Activated CD8-positive, alpha-beta memory T cell treated with anti-CD3 and anti-CD28 coated beads, Interleukin-2, amount 10 ng/mL, durations not matched to agents 7 days and 5 days (primary cell): ENCODE data around the gene PRDM10. TPM values are rescaled to one million over a fixed set of nuclear protein-coding genes. Genes with fewer than 3 reads are reported as not detected.
"Not testable (repeated sequence)": the region's sequence is repeated elsewhere in the genome, so short reads cannot be mapped to it uniquely, and the experiment has no call there.

Experiments used
- ATAC-seq: fragments of 150-1000 bp; cut with Tn5 transposase; one replicate; pipeline ENCODE4 v1.10.0; 2021; ENCODE audit warnings: moderate library complexity
- CTCF ChIA-PET: fragments of 350-600 bp; sonication (Branson Sonifier 250); formaldehyde crosslinking; loops from one replicate; lab custom pipeline; 2021; ENCODE audit warnings: antibody characterized with exemption; lab: Charles Lee
- DNase-seq: peaks from one replicate; pipeline ENCODE4 v3.0.0-alpha.2; 2020
- H3K27ac Mint-ChIP-seq: one replicate; pipeline ENCODE4 v1.8.0; 2021; ENCODE audit warnings: mild to moderate bottlenecking, mixed read lengths
- H3K27me3 Mint-ChIP-seq: one replicate; pipeline ENCODE4 v1.8.0; 2021; ENCODE audit warnings: mixed read lengths
- H3K36me3 Mint-ChIP-seq: one replicate; pipeline ENCODE4 v1.8.0; 2021; ENCODE audit warnings: mild to moderate bottlenecking, mixed read lengths
- H3K4me1 Mint-ChIP-seq: one replicate; pipeline ENCODE4 v1.8.0; 2021; ENCODE audit warnings: mixed read lengths
- H3K4me3 Mint-ChIP-seq: one replicate; pipeline ENCODE4 v1.8.0; 2021; ENCODE audit warnings: mild to moderate bottlenecking, moderate library complexity, mixed read lengths
- H3K9me3 Mint-ChIP-seq: one replicate; pipeline ENCODE4 v1.8.0; 2022; ENCODE audit warnings: low read depth, mixed read lengths
- total RNA-seq, 2 experiments: library from RNA; stranded (reverse); gene quantifications; one replicate each; pipeline ENCODE4 v1.2.3, GENCODE V29; 2021

The PRDM10 gene
- total RNA-seq, 2 experiments from 2014 or later, result 15.7 to 19.2 TPM

- ATAC-seq (no peak), DNase-seq (no peak)
- Mint-ChIP-seq H3K4me1 (peaks cover 16% of the 10 kb centered on the region), H3K9me3 (no peaks in the 10 kb centered on the region), H3K36me3 (peaks cover 2% of the 10 kb centered on the region), H3K27me3 (no peaks in the 10 kb centered on the region), H3K4me3 (no peak overlapping the region), H3K27ac (no peak overlapping the region)
- CTCF ChIA-PET, result no interaction called here
Observed at GRCh38 chr11:129965248-129965647, 37.4 kb downstream of the PRDM10 start.

DNA sequence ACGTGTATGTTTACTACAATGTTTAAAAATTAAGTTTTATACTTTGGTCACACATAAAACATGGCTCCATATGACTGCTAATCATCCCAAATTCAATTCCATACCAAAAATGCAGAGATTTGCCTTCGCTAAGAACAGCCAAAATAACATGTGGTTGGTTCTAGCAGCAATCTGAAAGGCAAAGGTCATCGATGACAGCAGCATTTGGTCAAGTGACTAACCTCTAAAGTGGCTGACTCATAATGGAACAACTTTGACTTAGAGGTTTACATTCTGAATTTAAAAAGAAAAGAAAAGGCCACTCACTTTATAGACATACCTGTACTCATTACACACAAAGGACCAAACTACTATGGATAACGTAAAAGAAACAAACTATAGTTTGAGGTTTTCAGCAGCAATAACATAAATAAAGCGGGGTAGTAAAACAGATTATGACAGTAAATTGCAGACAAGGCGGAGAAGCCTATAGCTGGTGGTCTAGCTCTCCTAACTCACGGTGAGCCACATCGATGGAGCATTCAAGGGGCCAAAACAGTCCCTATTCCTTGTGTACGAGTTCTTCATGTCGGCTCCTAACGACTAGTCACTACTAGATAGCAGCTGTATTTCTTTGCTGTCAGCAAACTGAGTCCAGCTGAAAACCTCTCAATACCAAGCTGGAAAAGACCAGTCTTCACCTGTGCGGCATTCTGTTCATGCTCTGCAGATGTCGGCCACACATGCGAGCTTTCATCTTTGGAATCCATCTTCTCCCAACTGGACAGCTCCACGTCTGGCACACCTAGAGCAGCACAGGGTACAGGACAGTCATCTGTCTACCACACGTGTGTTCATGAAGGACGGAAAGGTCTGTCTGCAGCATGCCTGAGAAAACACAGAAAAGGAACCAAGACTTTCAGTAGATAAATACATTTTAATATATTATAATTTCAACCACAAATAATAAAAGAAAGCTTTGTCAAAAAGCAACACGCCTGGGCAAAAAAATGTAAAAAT is 42.1 kb downstream of the PRDM10 start:
- ATAC-seq (peak; percentile 80), DNase-seq (peak; percentile 55)
- CTCF ChIA-PET, result interaction anchor here (0.8 kb wide), 1 partner anchor 43 kb away, joined by 3 read pairs; no protein-coding TSS in a partner anchor
- Mint-ChIP-seq H3K27ac (no peak overlapping the region), H3K36me3 (peaks cover 17% of the 10 kb centered on the region), H3K27me3 (no peaks in the 10 kb centered on the region), H3K9me3 (no peaks in the 10 kb centered on the region), H3K4me1 (peaks cover 13% of the 10 kb centered on the region), H3K4me3 (no peak overlapping the region)

DNA sequence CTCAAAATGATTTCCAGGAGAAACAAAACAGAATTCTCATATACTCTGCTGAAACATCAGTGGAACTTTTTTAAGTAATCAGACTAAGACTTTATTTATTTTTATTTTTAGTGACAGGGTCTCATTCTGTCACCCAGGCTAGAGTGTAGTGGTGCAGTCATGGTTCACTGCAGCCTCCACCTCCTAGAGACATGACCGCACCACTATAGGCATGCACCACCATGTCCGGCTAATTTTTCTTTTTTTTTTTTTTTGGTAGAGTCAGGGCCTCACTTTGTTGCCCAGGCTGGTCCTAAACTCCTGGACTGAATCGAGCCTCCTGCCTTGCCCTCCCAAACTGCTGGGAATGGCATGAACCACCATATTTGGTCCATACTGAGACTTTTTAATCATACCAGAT is 42.9 kb downstream of the PRDM10 start:
- Mint-ChIP-seq H3K9me3 (no peaks in the 10 kb centered on the region), H3K4me3 (no peak overlapping the region), H3K4me1 (peaks cover 13% of the 10 kb centered on the region), H3K27ac (no peak overlapping the region), H3K27me3 (no peaks in the 10 kb centered on the region), H3K36me3 (peaks cover 19% of the 10 kb centered on the region)
- ATAC-seq, result no peak
- DNase-seq, result no peak
- CTCF ChIA-PET, result no interaction called here

GRCh38 chr11:129955282-129955681 is 47.4 kb downstream of the PRDM10 start:
- peaks cover 17% of the 10 kb centered on the region for H3K36me3 Mint-ChIP-seq
- H3K27me3 Mint-ChIP-seq, result no peaks in the 10 kb centered on the region
- CTCF ChIA-PET, result interaction anchor here (1.0 to 2.5 kb wide), 2 partner anchors 14 to 176 kb away, joined by 3 to 5 read pairs; no protein-coding TSS in a partner anchor
- no peak for DNase-seq
- ATAC-seq, result no peak
- H3K4me3 Mint-ChIP-seq, result no peak overlapping the region
- peaks cover 5% of the 10 kb centered on the region for H3K4me1 Mint-ChIP-seq
- H3K27ac Mint-ChIP-seq, result no peak overlapping the region
- H3K9me3 Mint-ChIP-seq, result no peaks in the 10 kb centered on the region

DNA sequence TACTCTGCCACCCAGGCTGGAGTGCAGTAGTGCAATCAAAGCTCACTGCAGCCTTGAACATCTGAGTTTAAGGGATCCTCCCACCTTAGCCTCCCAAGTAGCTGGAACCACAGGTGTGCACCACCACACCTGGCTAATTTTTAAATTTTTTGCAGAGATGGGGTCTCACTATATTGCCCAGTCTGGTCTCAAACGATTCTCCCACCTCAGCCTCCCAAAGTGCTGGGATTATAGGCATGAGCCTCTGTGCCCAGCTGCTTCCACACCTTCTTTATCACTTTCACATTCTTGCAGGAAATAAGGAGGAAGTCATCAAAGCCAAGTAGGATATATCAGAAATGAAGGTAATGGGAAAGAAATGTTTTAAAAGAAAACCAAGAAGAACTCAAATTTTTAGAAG is 47.9 kb downstream of the PRDM10 start:
- ATAC-seq, H3K9me3 Mint-ChIP-seq, H3K4me3 Mint-ChIP-seq, H3K27ac Mint-ChIP-seq, CTCF ChIA-PET, H3K4me1 Mint-ChIP-seq, H3K27me3 Mint-ChIP-seq, DNase-seq: not testable (repeated sequence)
- H3K36me3 Mint-ChIP-seq, result peaks cover 15% of the 10 kb centered on the region

DNA sequence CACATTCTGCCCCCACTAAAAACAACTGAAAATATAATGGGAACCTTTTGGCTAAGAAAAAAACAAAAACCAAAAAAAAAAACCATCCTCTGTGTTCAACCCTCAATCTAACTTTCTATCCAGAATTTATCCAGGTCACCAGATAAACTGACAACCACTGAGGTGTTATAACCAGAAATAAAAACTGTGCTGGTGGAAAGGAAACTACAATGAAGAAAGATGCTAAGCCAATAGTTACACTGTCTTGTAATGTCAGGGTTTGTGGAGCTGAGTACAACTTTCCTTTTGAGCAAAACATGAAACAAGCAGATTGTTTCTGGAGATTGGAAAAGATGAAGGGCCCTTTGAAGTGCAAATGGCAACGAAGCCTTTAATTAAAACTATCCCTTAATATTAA is 50.8 kb downstream of the PRDM10 start:
- CTCF ChIA-PET, result no interaction called here
- no peak overlapping the region for H3K27ac Mint-ChIP-seq
- no peaks in the 10 kb centered on the region for H3K9me3 Mint-ChIP-seq

DNA sequence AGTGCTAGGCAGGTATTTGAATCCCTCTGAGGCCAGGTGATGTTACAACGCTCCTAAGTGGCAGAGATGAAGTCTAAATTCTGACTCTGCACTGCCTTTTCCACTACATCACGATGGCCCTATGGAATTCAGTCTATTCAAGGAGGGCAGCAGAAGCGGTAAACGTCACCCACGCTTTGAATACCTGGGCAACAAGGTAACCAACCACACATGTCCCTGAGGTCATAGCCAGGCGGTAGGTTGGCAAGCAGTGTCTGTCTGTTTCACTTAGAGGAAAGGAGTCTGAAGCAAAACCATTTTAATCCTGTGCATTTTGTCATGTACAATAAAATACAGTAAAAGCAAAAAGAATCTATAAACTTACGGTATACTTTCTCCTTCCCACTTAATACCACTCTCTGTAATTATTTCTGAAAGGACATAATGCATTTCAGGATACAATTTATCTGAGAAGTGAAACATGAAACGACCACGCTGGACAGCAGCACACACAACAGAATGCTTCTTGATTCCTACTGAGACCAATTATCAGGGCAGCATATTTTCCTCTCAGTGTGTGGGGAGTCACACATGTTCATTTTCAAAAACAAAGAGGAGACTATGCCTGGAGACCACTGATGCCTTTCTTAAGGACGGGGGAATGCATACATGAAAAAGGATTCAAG is 51.3 kb downstream of the PRDM10 start:
- Mint-ChIP-seq H3K36me3 (peaks cover 5% of the 10 kb centered on the region), H3K27me3 (no peaks in the 10 kb centered on the region), H3K27ac (no peak overlapping the region), H3K4me3 (no peak overlapping the region), H3K4me1 (peaks cover 6% of the 10 kb centered on the region), H3K9me3 (no peaks in the 10 kb centered on the region)
- CTCF ChIA-PET, result no interaction called here
- no peak for DNase-seq
- no peak for ATAC-seq

More for the DNA sequence above, 50.8 kb downstream of the PRDM10 start:
- Mint-ChIP-seq H3K36me3 (peaks cover 5% of the 10 kb centered on the region), H3K27me3 (no peaks in the 10 kb centered on the region), H3K4me3 (no peak overlapping the region), H3K4me1 (peaks cover 3% of the 10 kb centered on the region)
- ATAC-seq, result no peak
- no peak for DNase-seq

DNA sequence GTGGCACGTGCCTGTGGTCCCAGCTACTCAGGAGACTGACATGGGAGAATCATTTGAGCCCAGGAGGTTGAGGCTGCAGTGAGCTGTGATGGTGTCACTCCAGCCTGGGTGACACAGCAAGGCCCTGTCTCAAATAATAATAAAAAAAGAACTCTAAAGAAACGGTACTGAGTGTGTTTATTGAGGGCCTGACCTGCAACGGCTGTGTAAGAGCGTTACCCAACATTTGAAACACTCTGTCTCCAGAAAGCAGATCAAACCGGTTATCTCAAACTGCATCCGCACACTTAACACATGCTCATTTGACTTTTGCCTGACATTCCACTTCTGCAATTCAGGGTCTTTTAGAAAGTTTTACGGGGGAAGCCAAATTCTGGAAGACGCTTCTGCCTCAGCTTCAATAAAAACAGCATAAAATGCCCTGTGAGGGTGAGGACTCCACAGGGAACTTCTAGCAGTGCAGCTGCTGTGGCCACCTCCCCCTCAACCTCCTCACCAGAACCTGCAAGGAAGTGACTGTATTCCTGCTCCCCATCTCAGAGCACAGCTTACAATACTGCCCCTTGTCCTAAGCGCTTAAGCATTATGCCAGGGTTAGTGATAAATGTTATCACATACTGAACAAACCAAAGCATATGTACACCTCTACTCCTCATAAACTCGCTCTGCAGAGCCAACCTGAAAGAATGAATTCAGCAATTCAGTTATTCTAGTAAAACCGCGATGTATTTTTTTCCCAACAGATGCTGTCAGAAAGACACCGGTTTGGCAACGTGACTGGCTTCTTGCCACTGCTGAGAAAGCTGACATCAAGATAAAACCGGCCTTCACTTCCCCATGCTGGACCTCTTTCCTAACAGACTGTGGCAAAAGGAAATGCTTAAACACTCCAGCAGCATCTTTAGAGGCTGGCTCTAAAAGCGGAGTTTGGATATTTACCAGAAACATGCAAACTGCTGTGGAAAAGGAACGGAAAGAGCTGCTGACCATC is 52.2 kb downstream of the PRDM10 start:
- CTCF ChIA-PET, result no interaction called here
- DNase-seq (no peak), ATAC-seq (no peak)
- no peak overlapping the region for H3K27ac Mint-ChIP-seq
- no peak overlapping the region for H3K4me3 Mint-ChIP-seq
- H3K27me3 Mint-ChIP-seq, result no peaks in the 10 kb centered on the region
- H3K4me1 Mint-ChIP-seq, result peaks cover 10% of the 10 kb centered on the region
- peaks cover 4% of the 10 kb centered on the region for H3K36me3 Mint-ChIP-seq
- no peaks in the 10 kb centered on the region for H3K9me3 Mint-ChIP-seq

DNA sequence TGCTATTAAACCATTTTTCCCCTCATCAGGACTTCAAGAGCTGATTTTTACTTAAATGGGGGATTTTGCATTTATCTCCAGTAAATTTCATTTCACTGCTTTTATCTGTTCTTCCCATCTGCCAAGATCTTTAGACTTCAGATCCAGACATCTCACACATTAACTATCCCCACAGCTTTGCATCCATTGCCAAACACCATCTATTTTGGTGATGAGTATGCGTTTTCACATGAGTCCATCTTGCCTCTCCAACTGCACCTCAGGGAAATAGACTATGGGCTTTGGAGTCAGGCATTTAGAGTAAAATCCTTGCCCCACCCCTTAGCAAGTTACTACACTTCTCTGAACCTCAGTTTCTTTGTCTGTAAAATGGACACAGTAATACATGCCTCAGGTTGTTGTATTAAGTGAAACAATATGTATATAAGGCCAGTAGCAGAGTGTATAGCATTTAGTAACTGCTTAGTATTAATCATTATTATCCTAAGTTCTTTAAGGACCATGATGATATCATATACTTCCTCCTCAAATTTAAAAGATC is 53.6 kb downstream of the PRDM10 start:
- Mint-ChIP-seq H3K9me3 (no peaks in the 10 kb centered on the region), H3K36me3 (peaks cover 3% of the 10 kb centered on the region), H3K27me3 (no peaks in the 10 kb centered on the region), H3K27ac (no peak overlapping the region), H3K4me3 (no peak overlapping the region), H3K4me1 (peaks cover 10% of the 10 kb centered on the region)
- ATAC-seq (no peak), DNase-seq (no peak)
- CTCF ChIA-PET, result no interaction called here

DNA sequence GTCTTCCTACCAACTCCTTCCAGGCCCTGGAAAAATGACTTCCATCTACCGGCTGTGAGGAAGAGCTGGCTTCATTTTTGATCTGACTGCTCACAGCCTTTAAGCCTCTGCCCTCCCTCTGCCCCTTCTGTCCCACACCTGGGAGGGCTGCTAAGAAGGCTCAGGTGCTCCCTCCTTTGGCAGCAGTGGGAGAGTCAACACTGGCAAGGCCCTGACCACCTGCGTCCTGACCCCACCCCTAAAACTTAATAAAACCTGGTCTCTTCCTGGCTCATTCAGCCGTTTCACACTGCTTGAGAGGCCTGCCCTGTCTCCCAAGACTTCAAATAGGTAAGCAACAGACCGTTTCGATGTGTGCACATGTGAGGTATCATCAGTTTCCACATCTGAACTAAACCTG is 55.2 kb downstream of the PRDM10 start:
- no peaks in the 10 kb centered on the region for H3K27me3 Mint-ChIP-seq
- H3K9me3 Mint-ChIP-seq, result no peaks in the 10 kb centered on the region
- no peak overlapping the region for H3K4me3 Mint-ChIP-seq
- ATAC-seq (no peak), DNase-seq (no peak)
- H3K27ac Mint-ChIP-seq, result no peak overlapping the region
- H3K4me1 Mint-ChIP-seq, result peaks cover 10% of the 10 kb centered on the region
- peaks cover 3% of the 10 kb centered on the region for H3K36me3 Mint-ChIP-seq
- CTCF ChIA-PET, result no interaction called here

DNA sequence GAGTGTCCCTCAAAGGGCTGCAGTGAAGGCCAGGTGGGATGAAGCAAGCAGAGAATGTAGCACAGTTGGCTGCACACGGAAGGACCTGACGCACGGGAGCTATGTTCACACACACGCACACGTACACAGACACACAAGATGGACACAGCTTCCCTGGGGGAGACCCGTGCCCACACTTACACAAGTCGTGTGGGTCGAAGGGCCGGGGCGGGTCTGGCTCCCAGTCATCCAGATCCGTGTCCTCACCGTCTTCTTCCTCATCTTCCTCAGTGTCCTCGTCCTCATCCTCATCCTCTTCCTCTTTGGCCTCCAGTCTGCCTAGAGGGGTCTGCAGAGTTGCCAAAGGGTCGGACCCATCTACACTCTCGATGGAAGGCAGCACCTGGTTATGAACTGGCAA is 55.7 kb downstream of the PRDM10 start:
- ATAC-seq (no peak), DNase-seq (no peak)
- no peaks in the 10 kb centered on the region for H3K27me3 Mint-ChIP-seq
- H3K9me3 Mint-ChIP-seq, result no peaks in the 10 kb centered on the region
- H3K4me1 Mint-ChIP-seq, result peaks cover 9% of the 10 kb centered on the region
- H3K4me3 Mint-ChIP-seq, result no peak overlapping the region
- CTCF ChIA-PET, result no interaction called here
- no peak overlapping the region for H3K27ac Mint-ChIP-seq
- H3K36me3 Mint-ChIP-seq, result peaks cover 7% of the 10 kb centered on the region

DNA sequence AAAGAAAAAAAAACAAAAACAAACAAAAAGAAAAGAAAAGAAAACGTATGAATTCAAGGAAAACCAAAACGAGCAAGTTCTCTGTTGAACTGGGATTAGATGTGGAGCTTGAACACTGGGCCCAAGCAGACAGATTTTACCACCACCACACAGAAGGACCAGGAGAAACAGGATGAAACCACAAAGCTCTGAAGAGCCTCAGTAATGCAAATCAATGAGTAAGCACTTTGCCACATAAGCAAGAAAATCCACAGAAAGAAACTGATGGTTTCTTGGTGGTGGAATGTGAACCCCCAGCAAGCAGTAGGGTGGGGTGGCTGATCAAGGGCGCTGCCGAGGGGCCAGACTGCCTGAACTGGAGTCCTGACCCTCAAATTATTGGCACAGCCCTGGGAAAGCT is 56.4 kb downstream of the PRDM10 start:
- H3K9me3 Mint-ChIP-seq, result no peaks in the 10 kb centered on the region
- DNase-seq (no peak), ATAC-seq (no peak)
- H3K27ac Mint-ChIP-seq, result no peak overlapping the region
- CTCF ChIA-PET, result interaction anchor here (0.6 kb wide), 1 partner anchor 18 kb away, joined by 3 read pairs; no protein-coding TSS in a partner anchor
- peaks cover 7% of the 10 kb centered on the region for H3K36me3 Mint-ChIP-seq
- H3K4me3 Mint-ChIP-seq, result no peak overlapping the region
- H3K27me3 Mint-ChIP-seq, result no peaks in the 10 kb centered on the region
- peaks cover 7% of the 10 kb centered on the region for H3K4me1 Mint-ChIP-seq
